ENCODE measurements around the gene AMZ2. TPM values are rescaled to one million over a fixed set of nuclear protein-coding genes. Genes with fewer than 3 reads are reported as not detected.
"Not testable (repeated sequence)": the region's sequence is repeated elsewhere in the genome, so short reads cannot be mapped to it uniquely, and the experiment has no call there.

Gene AMZ2
- polyA plus RNA-seq, 1 donor (not counting 4 experiments of a cell fraction or from before 2014, with no cell fraction given) = 123 TPM

DNA sequence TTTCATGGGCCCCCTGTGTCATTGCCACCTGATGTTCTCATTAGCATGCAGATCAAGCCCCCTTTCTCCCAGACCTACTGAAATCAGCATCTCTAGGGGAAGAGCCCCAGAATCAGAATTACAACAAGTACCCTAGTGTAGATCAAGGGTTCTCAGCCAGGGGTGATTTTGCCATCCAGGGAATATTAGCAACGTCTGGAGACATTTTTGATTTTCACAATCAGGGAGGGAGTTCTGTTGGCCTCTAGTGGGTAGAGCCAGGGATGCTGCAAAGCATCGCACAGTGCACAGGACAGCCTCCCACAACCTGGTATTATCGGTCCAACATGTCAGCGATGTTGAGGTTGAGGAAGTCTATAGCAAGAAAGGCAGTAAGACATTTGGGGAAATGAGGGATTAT lies 7.3 kb downstream of the AMZ2 start:
- no peak overlapping the region for H3K4me3 ChIP-seq (ENCODE audit: control insufficient read depth in 2 of 3, extremely low read depth in 1 of 3, insufficient read depth in 2 of 3, low read depth in 1 of 3, low read length in 3 of 3)
- FAIRE-seq = no peak
- no peak overlapping the region for H3K27ac ChIP-seq (ENCODE audit: control insufficient read depth, insufficient read depth, low read length)
- H3K4me2 ChIP-seq (ENCODE audit: control insufficient read depth, extremely low read depth, insufficient read depth, low read depth, low read length) = no peak overlapping the region
- dilution Hi-C loops (cut with MboI; ENCODE audit: extremely low pct_ligation_motif_present, low sequenced_read_pairs) = no loop called here
- H3K4me1 ChIP-seq (ENCODE audit: control insufficient read depth, extremely low read depth, insufficient read depth, low read length) = peaks cover 3% of the 10 kb centered on the region
- no peaks in the 10 kb centered on the region for H3K9me3 ChIP-seq (ENCODE audit: control insufficient read depth, low read depth, low read length)
- H3K79me2 ChIP-seq (ENCODE audit: control insufficient read depth, insufficient read depth, low read length) = no peaks in the 10 kb centered on the region
- no peaks in the 10 kb centered on the region for H4K20me1 ChIP-seq (ENCODE audit: control insufficient read depth, extremely low read depth, insufficient read depth, low read length)
- H3K9me1 ChIP-seq (ENCODE audit: control insufficient read depth, extremely low read depth, insufficient read depth, low read length) = no peaks in the 10 kb centered on the region
- H2AFZ ChIP-seq (ENCODE audit: control insufficient read depth, low read length) = no peak overlapping the region
- peaks cover 5 to 14% of the 10 kb centered on the region in 2 experiments for H3K36me3 ChIP-seq (ENCODE audit: control insufficient read depth in 2 of 2, extremely low read depth in 1 of 2, insufficient read depth in 2 of 2, low read length in 2 of 2)
- no peak for TF ChIP-seq EZH2 (IDR thresholded peaks at IDR 0.05; ENCODE audit: low read length)
- TF ChIP-seq, protein P1, sequence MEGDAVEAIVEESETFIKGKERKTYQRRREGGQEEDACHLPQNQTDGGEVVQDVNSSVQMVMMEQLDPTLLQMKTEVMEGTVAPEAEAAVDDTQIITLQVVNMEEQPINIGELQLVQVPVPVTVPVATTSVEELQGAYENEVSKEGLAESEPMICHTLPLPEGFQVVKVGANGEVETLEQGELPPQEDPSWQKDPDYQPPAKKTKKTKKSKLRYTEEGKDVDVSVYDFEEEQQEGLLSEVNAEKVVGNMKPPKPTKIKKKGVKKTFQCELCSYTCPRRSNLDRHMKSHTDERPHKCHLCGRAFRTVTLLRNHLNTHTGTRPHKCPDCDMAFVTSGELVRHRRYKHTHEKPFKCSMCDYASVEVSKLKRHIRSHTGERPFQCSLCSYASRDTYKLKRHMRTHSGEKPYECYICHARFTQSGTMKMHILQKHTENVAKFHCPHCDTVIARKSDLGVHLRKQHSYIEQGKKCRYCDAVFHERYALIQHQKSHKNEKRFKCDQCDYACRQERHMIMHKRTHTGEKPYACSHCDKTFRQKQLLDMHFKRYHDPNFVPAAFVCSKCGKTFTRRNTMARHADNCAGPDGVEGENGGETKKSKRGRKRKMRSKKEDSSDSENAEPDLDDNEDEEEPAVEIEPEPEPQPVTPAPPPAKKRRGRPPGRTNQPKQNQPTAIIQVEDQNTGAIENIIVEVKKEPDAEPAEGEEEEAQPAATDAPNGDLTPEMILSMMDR (optimal IDR thresholded peaks at IDR 0.05 in 1 of 3, IDR thresholded peaks at IDR 0.05 in 1 of 3, conservative IDR thresholded peaks at IDR 0.05 in 1 of 3; ENCODE audit: extremely low read depth in 1 of 3, insufficient read depth in 2 of 3, low read length in 3 of 3) = no peak
- H3K27me3 ChIP-seq (ENCODE audit: control insufficient read depth, extremely low read depth, insufficient read depth, low read length) = no peaks in the 10 kb centered on the region
- H3K9ac ChIP-seq (ENCODE audit: control insufficient read depth, extremely low read depth, insufficient read depth, low read length) = no peak overlapping the region
- DNase-seq (ENCODE audit: low read depth, low spot score) = no peak

DNA sequence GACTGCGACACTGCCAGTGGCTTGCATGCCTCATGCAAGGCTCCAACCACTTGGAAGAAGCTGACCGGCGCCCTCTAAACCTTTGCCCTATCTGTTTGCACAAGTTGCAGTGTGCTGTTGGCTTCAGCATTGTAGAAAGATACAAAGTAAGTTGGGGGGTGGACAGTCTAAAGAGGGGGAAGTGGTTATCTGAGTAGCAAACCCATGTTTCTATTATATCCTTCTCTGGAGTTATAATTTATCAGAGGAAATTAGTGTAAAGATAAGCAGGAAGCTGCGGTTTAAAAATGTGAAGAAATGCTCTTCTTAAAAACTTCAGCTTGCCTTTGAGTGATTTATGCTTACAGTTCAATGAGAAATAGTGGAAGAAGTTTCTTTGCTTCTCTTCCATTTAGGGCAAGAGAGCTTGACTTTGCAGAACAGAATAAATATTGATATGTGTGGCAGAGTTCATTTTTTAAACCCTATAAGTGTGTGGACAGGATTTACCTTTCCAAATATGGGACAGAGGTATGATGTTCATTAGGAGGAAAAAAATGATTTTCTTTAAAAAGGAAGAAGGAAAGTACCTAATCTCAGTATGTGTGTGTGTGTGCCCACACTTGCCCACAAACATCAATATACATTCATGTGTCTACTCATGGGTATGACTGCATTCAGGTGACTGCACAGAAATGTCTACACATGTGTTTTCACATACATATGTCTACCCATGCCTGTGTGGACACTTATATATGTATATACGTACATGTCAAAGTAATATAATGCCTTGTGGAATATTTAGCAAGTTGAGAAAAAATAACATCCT lies 8.1 kb downstream of the AMZ2 start:
- Histone ChIP-seq H2AFZ (ENCODE audit: control insufficient read depth, low read length) (no peak overlapping the region), H3K27me3 (ENCODE audit: control insufficient read depth, extremely low read depth, insufficient read depth, low read length) (no peaks in the 10 kb centered on the region), H3K9ac (ENCODE audit: control insufficient read depth, extremely low read depth, insufficient read depth, low read length) (no peak overlapping the region), H3K9me3 (ENCODE audit: control insufficient read depth, low read depth, low read length) (no peaks in the 10 kb centered on the region), H3K9me1 (ENCODE audit: control insufficient read depth, extremely low read depth, insufficient read depth, low read length) (no peaks in the 10 kb centered on the region), H3K4me1 (ENCODE audit: control insufficient read depth, extremely low read depth, insufficient read depth, low read length) (peaks cover 3% of the 10 kb centered on the region), H3K27ac (ENCODE audit: control insufficient read depth, insufficient read depth, low read length) (no peak overlapping the region), H3K4me2 (ENCODE audit: control insufficient read depth, extremely low read depth, insufficient read depth, low read depth, low read length) (no peak overlapping the region), H4K20me1 (ENCODE audit: control insufficient read depth, extremely low read depth, insufficient read depth, low read length) (no peaks in the 10 kb centered on the region), H3K79me2 (ENCODE audit: control insufficient read depth, insufficient read depth, low read length) (no peaks in the 10 kb centered on the region), H3K36me3 (ENCODE audit: control insufficient read depth in 2 of 2, extremely low read depth in 1 of 2, insufficient read depth in 2 of 2, low read length in 2 of 2) (peaks cover 3 to 13% of the 10 kb centered on the region in 2 experiments), H3K4me3 (ENCODE audit: control insufficient read depth in 2 of 3, extremely low read depth in 1 of 3, insufficient read depth in 2 of 3, low read depth in 1 of 3, low read length in 3 of 3) (no peak overlapping the region)
- DNase-seq (ENCODE audit: low read depth, low spot score) (no peak), FAIRE-seq (no peak)
- no peak for TF ChIP-seq EZH2 (IDR thresholded peaks at IDR 0.05; ENCODE audit: low read length)
- TF ChIP-seq, protein P1 (optimal IDR thresholded peaks at IDR 0.05 in 1 of 3, IDR thresholded peaks at IDR 0.05 in 1 of 3, conservative IDR thresholded peaks at IDR 0.05 in 1 of 3; ENCODE audit: extremely low read depth in 1 of 3, insufficient read depth in 2 of 3, low read length in 3 of 3) = no peak
- dilution Hi-C loops (cut with MboI; ENCODE audit: extremely low pct_ligation_motif_present, low sequenced_read_pairs) = no loop called here

DNA sequence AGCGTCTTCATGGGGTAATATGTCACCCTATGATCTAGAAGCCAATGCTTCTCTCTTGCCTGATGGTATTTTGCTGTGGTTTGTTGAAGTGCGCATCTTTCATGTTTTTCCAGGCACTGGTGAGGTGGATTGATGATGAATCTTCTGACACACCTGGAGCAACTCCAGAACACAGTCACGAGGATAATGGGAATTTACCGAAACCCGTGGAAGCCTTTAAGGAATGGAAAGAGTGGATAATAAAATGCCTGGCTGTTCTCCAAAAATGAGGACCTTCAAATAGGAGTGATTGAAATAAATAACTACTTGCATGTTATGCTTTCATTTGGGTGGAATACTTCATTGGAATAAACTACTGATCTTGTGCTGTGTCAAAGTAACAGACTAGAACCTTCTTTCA lies 8.9 kb downstream of the AMZ2 start:
- H3K9ac ChIP-seq (ENCODE audit: control insufficient read depth, extremely low read depth, insufficient read depth, low read length); H3K4me2 ChIP-seq (ENCODE audit: control insufficient read depth, extremely low read depth, insufficient read depth, low read depth, low read length); H2AFZ ChIP-seq (ENCODE audit: control insufficient read depth, low read length); FAIRE-seq; H3K4me1 ChIP-seq (ENCODE audit: control insufficient read depth, extremely low read depth, insufficient read depth, low read length); dilution Hi-C loops (cut with MboI; ENCODE audit: extremely low pct_ligation_motif_present, low sequenced_read_pairs); H3K4me3 ChIP-seq (ENCODE audit: control insufficient read depth in 2 of 3, extremely low read depth in 1 of 3, insufficient read depth in 2 of 3, low read depth in 1 of 3, low read length in 3 of 3); H4K20me1 ChIP-seq (ENCODE audit: control insufficient read depth, extremely low read depth, insufficient read depth, low read length); H3K9me1 ChIP-seq (ENCODE audit: control insufficient read depth, extremely low read depth, insufficient read depth, low read length); H3K9me3 ChIP-seq (ENCODE audit: control insufficient read depth, low read depth, low read length); DNase-seq (ENCODE audit: low read depth, low spot score); H3K79me2 ChIP-seq (ENCODE audit: control insufficient read depth, insufficient read depth, low read length); H3K27me3 ChIP-seq (ENCODE audit: control insufficient read depth, extremely low read depth, insufficient read depth, low read length); H3K27ac ChIP-seq (ENCODE audit: control insufficient read depth, insufficient read depth, low read length): not testable (repeated sequence)
- H3K36me3 ChIP-seq (ENCODE audit: control insufficient read depth in 2 of 2, extremely low read depth in 1 of 2, insufficient read depth in 2 of 2, low read length in 2 of 2) = peaks cover 3 to 13% of the 10 kb centered on the region in 2 experiments
